Kidney (tissue), 14 donors: Measurements from ENCODE around the gene NT5DC2. TPM values are rescaled to one million over a fixed set of nuclear protein-coding genes. Genes with fewer than 3 reads are reported as not detected.

Experiments used
- DNase-seq, 5 donors: peaks; one replicate each; pipeline ENCODE4 v3.0.0-alpha.2; 2013 to 2020
- FAIRE-seq: peaks from 2 replicates; lab custom pipeline; 2012; peaks lifted over from hg19 to GRCh38; lab: Jason Lieb, UNC
- H3K27ac ChIP-seq, 2 donors: one replicate each; pipeline ENCODE4 v1.7.0; 2013; ENCODE audit warnings: low read depth in 2 of 2, low read length in 2 of 2, inconsistent platforms in 1 of 2
- H3K27me3 ChIP-seq: one replicate; pipeline ENCODE4 v1.7.1; 2013; ENCODE audit warnings: low read length, inconsistent platforms; ENCODE audit not compliant: control insufficient read depth, insufficient read depth
- H3K36me3 ChIP-seq, 3 donors: one replicate each; pipeline versions ENCODE4 v1.7.0 to v1.7.1; 2013; ENCODE audit warnings: low read length in 3 of 3, control low read depth in 1 of 3, inconsistent platforms in 1 of 3; ENCODE audit not compliant: insufficient read depth in 3 of 3, control insufficient read depth in 2 of 3
- H3K4me1 ChIP-seq, 3 donors: one replicate each; pipeline versions ENCODE4 v1.7.0 to v1.7.1; 2013; ENCODE audit warnings: low read length in 3 of 3, inconsistent platforms in 1 of 3, low read depth in 1 of 3; ENCODE audit not compliant: control insufficient read depth in 2 of 3, insufficient read depth in 2 of 3
- H3K4me3 ChIP-seq, 3 donors: one replicate each; pipeline versions ENCODE4 v1.7.0 to v1.8.1; 2013; ENCODE audit warnings: low read length in 3 of 3, control low read depth in 1 of 3, inconsistent platforms in 1 of 3
- H3K9ac ChIP-seq, 3 donors: one replicate each; pipeline versions ENCODE4 v1.7.0 to v1.7.1; 2013; ENCODE audit warnings: low read length in 3 of 3, control low read depth in 1 of 3, inconsistent platforms in 1 of 3
- H3K9me3 ChIP-seq, 3 donors: one replicate each; pipeline versions ENCODE4 v1.7.0 to v1.7.1; 2013; ENCODE audit warnings: low read length in 3 of 3, control low read depth in 1 of 3, inconsistent platforms in 1 of 3; ENCODE audit not compliant: control insufficient read depth in 2 of 3, insufficient read depth in 1 of 3
- CTCF ChIP-seq: IDR thresholded peaks from 3 replicates; pipeline ENCODE4 v1.5.1; 2012; ENCODE audit warnings: mild to moderate bottlenecking, moderate library complexity, borderline replicate concordance; ENCODE audit not compliant: insufficient read depth; ENCODE audit errors: extremely low read depth
- intact Hi-C: fragments of 100-400 bp; cut with DNase I; formaldehyde crosslinking; loops from one replicate; pipeline ENCODE4 v1.11.1; 2022
- polyA plus RNA-seq: library from polyadenylated mRNA; stranded (reverse); fragments of 350-450 nt; fragmentation: Illumina TruSeq; extraction: RNeasy Lipid Tissue Mini Kit (QIAGEN cat#74804); gene quantifications from one replicate; pipeline ENCODE4 v1.2.3, GENCODE V29; 2014; ENCODE audit warnings: low read depth, low replicate concordance; ENCODE audit not compliant: insufficient read depth
- total RNA-seq: library from RNA; stranded (reverse); fragmentation: NEBNext Ultra II Directional; extraction: Animal tissue kit (Norgen Biotek cat#: 25700); gene quantifications from one replicate; pipeline ENCODE4 v1.2.1, GENCODE V29; 2021
- donor health status: control.
- donor health status: control.
- donor health status: control.
- donor health status: control.
- donor health status: control.
- donor health status: DM: yes; HTN: yes; CAD: no.
- donor health status: Normal renal cell carcinoma (clear cell type).

NT5DC2 gene
- total and polyA plus RNA-seq, 2 donors from 2014 or later: 47.3 to 75.7 TPM

GRCh38 chr3:52551118-52551517 lies 17.5 kb upstream of the NT5DC2 start:
- Histone ChIP-seq H3K9ac (no peak overlapping the region), H3K36me3 (peaks cover 11 to 44% (median 21%) of the 10 kb centered on the region in 3 donors), H3K9me3 (no peaks in the 10 kb centered on the region), H3K27me3 (no peaks in the 10 kb centered on the region), H3K4me3 (no peak overlapping the region), H3K4me1 (peaks cover 0 to 2% (median 0%) of the 10 kb centered on the region in 3 donors), H3K27ac (no peak overlapping the region)
- DNase-seq (no peak), FAIRE-seq (no peak)
- intact Hi-C loops: no loop called here
- no peak for TF ChIP-seq CTCF

GRCh38 chr3:52547143-52547542 lies 13.5 kb upstream of the NT5DC2 start:
- intact Hi-C loops: no loop called here
- Histone ChIP-seq H3K27me3 (no peaks in the 10 kb centered on the region), H3K27ac (no peak overlapping the region), H3K4me3 (no peak overlapping the region), H3K4me1 (no peaks in the 10 kb centered on the region), H3K36me3 (peaks cover 3 to 31% (median 11%) of the 10 kb centered on the region in 3 donors), H3K9ac (no peak overlapping the region), H3K9me3 (no peaks in the 10 kb centered on the region)
- FAIRE-seq (no peak), DNase-seq (no peak)
- no peak for TF ChIP-seq CTCF

DNA sequence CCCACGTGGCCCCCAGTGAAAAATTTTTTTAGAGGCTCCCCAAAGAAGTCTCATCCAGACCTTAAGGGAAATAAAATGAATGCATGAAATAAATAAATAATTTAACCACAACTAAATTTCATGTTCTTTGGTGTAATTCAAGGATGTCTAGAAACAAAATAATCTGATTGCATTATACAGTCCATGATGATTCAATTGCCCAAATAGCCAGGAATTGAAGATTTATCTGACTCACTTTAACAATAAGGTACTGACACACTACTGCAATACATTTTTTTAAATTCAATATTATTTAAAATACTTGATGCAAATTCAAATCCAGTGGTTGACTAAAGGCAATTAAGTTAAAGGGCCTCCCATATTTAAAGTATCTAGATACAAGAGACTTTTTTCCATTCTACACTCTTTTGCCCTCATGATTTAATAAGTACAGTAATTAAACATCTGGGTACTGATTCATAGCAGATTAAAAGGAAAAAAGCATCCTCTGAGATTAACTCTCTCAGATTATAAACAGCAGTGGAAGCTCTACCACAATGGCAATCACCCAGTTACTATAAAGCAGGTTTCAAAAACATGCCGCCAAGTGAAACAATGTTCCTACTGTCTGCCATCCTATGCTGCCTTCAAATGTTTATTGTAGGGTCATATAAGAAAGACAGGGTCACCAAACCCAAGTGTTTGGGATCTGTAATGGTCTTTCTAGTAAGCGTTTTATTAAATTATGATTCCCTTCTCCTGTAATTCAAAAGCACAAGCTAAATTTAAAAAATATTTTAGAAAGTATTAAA lies 12.6 kb upstream of the NT5DC2 start:
- DNase-seq: no peak
- Histone ChIP-seq H3K4me3 (no peak overlapping the region), H3K27me3 (no peaks in the 10 kb centered on the region), H3K9me3 (no peaks in the 10 kb centered on the region), H3K9ac (no peak overlapping the region), H3K4me1 (no peaks in the 10 kb centered on the region), H3K27ac (no peak overlapping the region), H3K36me3 (peaks cover 3 to 24% (median 9%) of the 10 kb centered on the region in 3 donors)
- TF ChIP-seq CTCF: no peak
- intact Hi-C loops: no loop called here
- no peak for FAIRE-seq
